H1 (cell line): ENCODE results near the gene SPCS3. TPM values are rescaled to one million over a fixed set of nuclear protein-coding genes. Genes with fewer than 3 reads are reported as not detected.

Source experiments
- CTCF ChIA-PET: fragments of 300-600 bp; sonication (Branson Sonifier 250); formaldehyde crosslinking; loops from one replicate; lab custom pipeline; 2021; ENCODE audit not compliant: partially characterized antibody; lab: Charles Lee
- POLR2A ChIA-PET: fragments of 300-600 bp; sonication (Branson Sonifier 250); formaldehyde crosslinking; loops from one replicate; lab custom pipeline; 2021; ENCODE audit warnings: inconsistent platforms; ENCODE audit not compliant: partially characterized antibody; lab: Charles Lee
- DNase-seq, 2 experiments: peaks; one replicate each; pipeline versions ENCODE4 v3.0.0 to v3.0.0-alpha.2; 2010 to 2022; ENCODE audit warnings: low spot score in 2 of 2, low read depth in 1 of 2, mixed read lengths in 1 of 2
- FAIRE-seq: peaks from 2 replicates; lab custom pipeline; 2011; peaks lifted over from hg19 to GRCh38; lab: Jason Lieb, UNC
- H2AFZ ChIP-seq: 2 replicates; pipeline ENCODE4 v1.8.1; 2012; ENCODE audit warnings: low read length, inconsistent platforms
- H2AK5ac ChIP-seq: 2 replicates; pipeline ENCODE4 v1.6.1; 2013; ENCODE audit warnings: low read depth, low read length
- H2BK120ac ChIP-seq: replicated peaks from 2 replicates; pipeline ENCODE3; 2013; ENCODE audit warnings: low read depth, low read length, inconsistent platforms
- H2BK12ac ChIP-seq: 2 replicates; pipeline ENCODE4 v1.6.1; 2013; ENCODE audit warnings: low read depth, low read length
- H2BK15ac ChIP-seq: 2 replicates; pipeline ENCODE4 v1.6.1; 2013; ENCODE audit warnings: low read length
- H2BK20ac ChIP-seq: 2 replicates; pipeline ENCODE4 v1.6.1; 2013; ENCODE audit warnings: low read length
- H2BK5ac ChIP-seq: 2 replicates; pipeline ENCODE4 v1.6.1; 2013; ENCODE audit warnings: low read depth, low read length
- H3K14ac ChIP-seq: 2 replicates; pipeline ENCODE4 v1.6.1; 2013; ENCODE audit warnings: inconsistent platforms; ENCODE audit not compliant: insufficient read length
- H3K18ac ChIP-seq: 2 replicates; pipeline ENCODE4 v1.6.1; 2013; ENCODE audit warnings: low read length; ENCODE audit errors: extremely low read depth
- H3K23ac ChIP-seq: 2 replicates; pipeline ENCODE4 v1.6.1; 2013; ENCODE audit warnings: inconsistent platforms; ENCODE audit not compliant: insufficient read length
- H3K23me2 ChIP-seq: 2 replicates; pipeline ENCODE4 v1.6.1; 2013; ENCODE audit warnings: low read depth, low read length
- H3K27ac ChIP-seq: 2 replicates; pipeline ENCODE4 v1.6.1; 2011; ENCODE audit warnings: low read depth, low read length, inconsistent platforms
- H3K27me3 ChIP-seq, 4 experiments: replicated peaks in 1 of 4; 1 replicate in 1 of 4; 2 replicates in 3 of 4; pipeline versions ENCODE4 v1.6.1 to v1.8.1; 2011 to 2013; ENCODE audit warnings: low read length in 3 of 4, mild to moderate bottlenecking in 3 of 4, inconsistent platforms in 2 of 4, mixed read lengths in 2 of 4, moderate library complexity in 1 of 4; ENCODE audit not compliant: control insufficient read depth in 3 of 4, insufficient read depth in 3 of 4; ENCODE audit errors: extremely low read depth in 1 of 4
- H3K36me3 ChIP-seq, 4 experiments: 2 replicates each; pipeline versions ENCODE4 v1.6.1 to v1.8.1; 2011 to 2013; ENCODE audit warnings: mild to moderate bottlenecking in 4 of 4, low read length in 3 of 4, moderate library complexity in 2 of 4, control low read depth in 1 of 4, inconsistent platforms in 1 of 4; ENCODE audit not compliant: insufficient read depth in 4 of 4, control insufficient read depth in 2 of 4
- H3K4ac ChIP-seq: replicated peaks from 2 replicates; pipeline ENCODE3; 2013; ENCODE audit warnings: low read length, low read depth, mixed read lengths, inconsistent platforms; ENCODE audit not compliant: insufficient read length
- H3K4me1 ChIP-seq, 4 experiments: replicated peaks in 1 of 4; 1 replicate in 1 of 4; 2 replicates in 3 of 4; pipeline versions ENCODE4 v1.6.1 to v1.8.1; 2011 to 2013; ENCODE audit warnings: low read length in 3 of 4, inconsistent platforms in 2 of 4, mixed read lengths in 1 of 4; ENCODE audit not compliant: insufficient read depth in 4 of 4, control insufficient read depth in 3 of 4
- H3K4me2 ChIP-seq, 2 experiments: 2 replicates each; pipeline versions ENCODE4 v1.6.1 to v1.8.1; 2011 to 2013; ENCODE audit warnings: low read depth in 2 of 2, low read length in 2 of 2, control low read depth in 1 of 2, inconsistent platforms in 1 of 2, mild to moderate bottlenecking in 1 of 2; ENCODE audit not compliant: insufficient read depth in 1 of 2
- H3K4me3 ChIP-seq, 4 experiments: fragments of 200-600, 300-600 bp in 1 of 4; sonication (generic), shearing (Covaris generic), sonication (Bioruptor Twin) in 1 of 4; 2 replicates each; pipeline versions ENCODE4 v1.5.1 to v1.8.1; 2011 to 2016; ENCODE audit warnings: low read length in 4 of 4, low read depth in 3 of 4, control low read depth in 2 of 4, inconsistent platforms in 2 of 4, mild to moderate bottlenecking in 2 of 4, mixed read lengths in 1 of 4, moderate library complexity in 1 of 4; ENCODE audit not compliant: insufficient read depth in 2 of 4; ENCODE audit errors: extremely low read depth in 1 of 4
- H3K56ac ChIP-seq: replicated peaks from 2 replicates; pipeline ENCODE3; 2013; ENCODE audit warnings: low read depth, mild to moderate bottlenecking, mixed read lengths, low read length, inconsistent platforms; ENCODE audit not compliant: insufficient read length
- H3K79me1 ChIP-seq: 2 replicates; pipeline ENCODE4 v1.6.1; 2013; ENCODE audit warnings: low read depth, low read length, control low read depth
- H3K79me2 ChIP-seq, 2 experiments: 2 replicates each; pipeline versions ENCODE4 v1.6.1 to v1.8.1; 2012 to 2013; ENCODE audit warnings: low read length in 2 of 2, mild to moderate bottlenecking in 2 of 2, inconsistent platforms in 1 of 2; ENCODE audit not compliant: insufficient read depth in 2 of 2, control insufficient read depth in 1 of 2
- H3K9ac ChIP-seq, 4 experiments: replicated peaks in 1 of 4; 1 replicate in 1 of 4; 2 replicates in 3 of 4; pipeline versions ENCODE4 v1.6.1 to v1.8.1; 2011 to 2013; ENCODE audit warnings: low read depth in 3 of 4, low read length in 3 of 4, control low read depth in 2 of 4, mild to moderate bottlenecking in 2 of 4, moderate library complexity in 2 of 4, inconsistent platforms in 1 of 4; ENCODE audit errors: extremely low read depth in 1 of 4
- H3K9me3 ChIP-seq, 2 experiments: 2 replicates each; pipeline versions ENCODE4 v1.6.1 to v1.8.1; 2012 to 2013; ENCODE audit warnings: mild to moderate bottlenecking in 2 of 2, moderate library complexity in 2 of 2, control low read depth in 1 of 2, inconsistent platforms in 1 of 2, low read depth in 1 of 2, low read length in 1 of 2, mixed read lengths in 1 of 2; ENCODE audit not compliant: insufficient read depth in 2 of 2
- H4K20me1 ChIP-seq, 2 experiments: replicated peaks in 1 of 2; 2 replicates each; pipeline versions ENCODE3 to v1.8.1; 2011 to 2013; ENCODE audit warnings: inconsistent platforms in 2 of 2, low read length in 2 of 2, mild to moderate bottlenecking in 1 of 2; ENCODE audit not compliant: insufficient read depth in 2 of 2, control insufficient read depth in 1 of 2
- H4K5ac ChIP-seq: 2 replicates; pipeline ENCODE4 v1.6.1; 2013; ENCODE audit warnings: low read length, low read depth, mixed read lengths, inconsistent platforms; ENCODE audit not compliant: insufficient read length
- H4K8ac ChIP-seq: 2 replicates; pipeline ENCODE4 v1.8.0; 2013; ENCODE audit warnings: mild to moderate bottlenecking, moderate library complexity, low read length, inconsistent platforms; ENCODE audit not compliant: insufficient read depth; ENCODE audit errors: extremely low read depth
- H4K91ac ChIP-seq: replicated peaks from 2 replicates; pipeline ENCODE3; 2013; ENCODE audit warnings: low read length, mixed read lengths, inconsistent platforms; ENCODE audit not compliant: insufficient read length
- ATF3 ChIP-seq: IDR thresholded peaks from 2 replicates; pipeline ENCODE4 v1.6.1; 2011; ENCODE audit warnings: low read depth, mild to moderate bottlenecking, low read length; ENCODE audit not compliant: insufficient read depth
- CHD1 ChIP-seq: IDR thresholded peaks from 2 replicates; pipeline ENCODE4 v1.6.1; 2012; ENCODE audit warnings: low read depth, low read length, improper control_type of control experiment
- EZH2 ChIP-seq: fragments of 200-600 bp; sonication (generic); IDR thresholded peaks from 2 replicates; pipeline ENCODE4 v1.7.1; 2012; ENCODE audit warnings: low read depth, mild to moderate bottlenecking, moderate library complexity, low read length, inconsistent platforms; ENCODE audit not compliant: severe bottlenecking
- FOSL1 ChIP-seq: IDR thresholded peaks from 2 replicates; pipeline ENCODE4 v1.6.1; 2011; ENCODE audit warnings: mild to moderate bottlenecking, low read depth, low read length, moderate library complexity; ENCODE audit not compliant: insufficient read depth
- MAFK ChIP-seq: IDR thresholded peaks from 2 replicates; pipeline ENCODE4 v1.6.1; 2012; ENCODE audit warnings: low read depth, mild to moderate bottlenecking, improper control_type of control experiment, low read length
- POLR2AphosphoS5 ChIP-seq: IDR thresholded peaks from 2 replicates; pipeline ENCODE4 v1.6.1; 2011; ENCODE audit warnings: low read depth, low read length
- SP4 ChIP-seq: IDR thresholded peaks from 2 replicates; pipeline ENCODE4 v1.6.1; 2012; ENCODE audit warnings: low read length, inconsistent platforms
- TAF7 ChIP-seq: optimal IDR thresholded peaks from 2 replicates; pipeline ENCODE3; 2011; ENCODE audit warnings: low read depth, mild to moderate bottlenecking, inconsistent platforms, low read length, moderate library complexity, borderline replicate concordance
- TEAD4 ChIP-seq: IDR thresholded peaks from 2 replicates; pipeline ENCODE4 v1.6.1; 2012; ENCODE audit warnings: low read depth, low read length, inconsistent platforms, mixed read lengths
- YY1 ChIP-seq: IDR thresholded peaks from 2 replicates; pipeline ENCODE4 v1.6.1; 2011; ENCODE audit warnings: low read depth, mild to moderate bottlenecking, low read length
- WGBS, 2 experiments: shearing (Covaris generic) in 1 of 2; methylation state at CpG; one replicate each; pipeline versions ENCODE4 v1.1.6 to v1.1.7; 2013 to 2015; ENCODE audit warnings: low lambda C conversion rate in 2 of 2, mixed read lengths in 2 of 2, inconsistent platforms in 1 of 2, low coverage in 1 of 2, missing lambda C conversion rate in 1 of 2; ENCODE audit not compliant: insufficient replicate concordance in 2 of 2, insufficient coverage in 1 of 2, insufficient read length in 1 of 2; ENCODE audit errors: extremely low coverage in 1 of 2, missing lambda C conversion rate in 1 of 2; 5-methylcytosine and 5-hydroxymethylcytosine counted together
- polyA plus RNA-seq, 7 experiments: library from polyadenylated mRNA; depleted of rRNA in 3 of 7; stranded (reverse) in 5 of 7; unstranded in 2 of 7; fragments of >200 nt in 5 of 7; fragments of 200-250 nt in 2 of 7; gene quantifications; 1 replicate in 5 of 7; 2 replicates in 1 of 7; 4 replicates in 1 of 7; pipeline versions ENCODE4 v1.2.1 to v1.2.3, GENCODE V29; 2011 to 2013; ENCODE audit warnings: missing spikeins in 2 of 7, mixed read lengths in 2 of 7
- total RNA-seq: library from RNA; stranded (reverse); fragmentation: NEBNext Ultra II Directional; extraction: Animal tissue kit (Norgen Biotek cat#: 25700); gene quantifications from 2 replicates; pipeline ENCODE4 v1.2.1, GENCODE V29; 2021

Gene SPCS3
- total and polyA plus RNA-seq, 2 of the 8 experiments (the other 6 are each of a cell fraction or from before 2014, with no cell fraction given) = 18.4 to 117 TPM

GRCh38 chr4:176313596-176314336, 6.0 kb upstream of the SPCS3 start:
- CTCF ChIA-PET = interaction anchor here (0.6 to 1.4 kb wide), 2 partner anchors 20 to 248 kb away, joined by 3 to 5 read pairs; partner anchors contain the start of gene WDR17
- H3K27me3 ChIP-seq = no peaks in the 10 kb centered on the region; a peak in 1 of 7 replicates
- H3K23me2 ChIP-seq = no peaks in the 10 kb centered on the region
- TF ChIP-seq EZH2 (no peak), YY1 (no peak), MAFK (no peak), CHD1 (no peak), TAF7 (no peak), TEAD4 (no peak), FOSL1 (no peak), ATF3 (no peak), SP4 (no peak), POLR2AphosphoS5 (no peak)
- H4K5ac ChIP-seq = no peak overlapping the region
- no peak overlapping the region for H3K4me2 ChIP-seq
- no peak overlapping the region for H3K23ac ChIP-seq
- no peaks in the 10 kb centered on the region for H3K79me1 ChIP-seq
- H3K9ac ChIP-seq = no peak overlapping the region
- no peak overlapping the region for H2BK20ac ChIP-seq
- no peak overlapping the region for H2AK5ac ChIP-seq
- 82% methylated on average over 7 of the region's 7 CpGs; no CpG with 5 or more reads in 1 of the 2 experiments for WGBS, 2 experiments
- no peak overlapping the region for H3K56ac ChIP-seq
- H3K4ac ChIP-seq = no peak overlapping the region
- no peak overlapping the region for H3K4me3 ChIP-seq
- no peaks in the 10 kb centered on the region for H4K20me1 ChIP-seq
- no peak overlapping the region for H2BK5ac ChIP-seq
- no peaks in the 10 kb centered on the region for H3K9me3 ChIP-seq
- no peak overlapping the region for H2BK120ac ChIP-seq
- no peak overlapping the region for H2BK12ac ChIP-seq
- H2BK15ac ChIP-seq = no peak overlapping the region
- no peak overlapping the region for H2AFZ ChIP-seq
- H3K18ac ChIP-seq = no peak overlapping the region
- POLR2A ChIA-PET = no interaction called here
- DNase-seq (no peak), FAIRE-seq (no peak)
- no peak overlapping the region for H3K27ac ChIP-seq
- H3K36me3 ChIP-seq = no peaks in the 10 kb centered on the region; a peak in 1 of 8 replicates
- no peaks in the 10 kb centered on the region for H3K79me2 ChIP-seq
- H4K91ac ChIP-seq = no peak overlapping the region
- no peaks in the 10 kb centered on the region for H3K4me1 ChIP-seq
- H3K14ac ChIP-seq = no peak overlapping the region
- no peak overlapping the region for H4K8ac ChIP-seq
